Upper lobe of left lung (tissue), 4 donors: ENCODE data around the gene PTPRD.

Source experiments
- CTCF ChIP-seq, 6 experiments: fragments of 450-650 bp in 4 of 6; fragments of 200-600 bp in 2 of 6; sonication (generic) in 2 of 6; IDR thresholded peaks; one replicate each; pipeline ENCODE4 v1.5.1; 2016 to 2019; ENCODE audit warnings: antibody characterized with exemption in 6 of 6
- POLR2A ChIP-seq, 4 donors: fragments of 450-650 bp; IDR thresholded peaks; one replicate each; pipeline ENCODE4 v1.5.1; 2016 to 2017; ENCODE audit warnings: antibody characterized with exemption in 4 of 4, mild to moderate bottlenecking in 2 of 4

- TF ChIP-seq CTCF (IDR thresholded peaks at IDR 0.05), result no peak
- no peak for TF ChIP-seq POLR2A (IDR thresholded peaks at IDR 0.05)
These were observed 1904.1 kb downstream of the PTPRD start for GRCh38 chr9:8708728-8709127.
